COLO668 (cell line): Measurements from ENCODE around the gene C20orf204.
"Not testable (repeated sequence)": the region's sequence is repeated elsewhere in the genome, so short reads cannot be mapped to it uniquely, and the experiment has no call there.

ENCODE experiments used
- DNase-seq: peaks from one replicate; lab custom pipeline; 2025; ENCODE audit not compliant: unreplicated experiment; lab: John Stamatoyannopoulos, UW

The C20orf204 gene

DNA sequence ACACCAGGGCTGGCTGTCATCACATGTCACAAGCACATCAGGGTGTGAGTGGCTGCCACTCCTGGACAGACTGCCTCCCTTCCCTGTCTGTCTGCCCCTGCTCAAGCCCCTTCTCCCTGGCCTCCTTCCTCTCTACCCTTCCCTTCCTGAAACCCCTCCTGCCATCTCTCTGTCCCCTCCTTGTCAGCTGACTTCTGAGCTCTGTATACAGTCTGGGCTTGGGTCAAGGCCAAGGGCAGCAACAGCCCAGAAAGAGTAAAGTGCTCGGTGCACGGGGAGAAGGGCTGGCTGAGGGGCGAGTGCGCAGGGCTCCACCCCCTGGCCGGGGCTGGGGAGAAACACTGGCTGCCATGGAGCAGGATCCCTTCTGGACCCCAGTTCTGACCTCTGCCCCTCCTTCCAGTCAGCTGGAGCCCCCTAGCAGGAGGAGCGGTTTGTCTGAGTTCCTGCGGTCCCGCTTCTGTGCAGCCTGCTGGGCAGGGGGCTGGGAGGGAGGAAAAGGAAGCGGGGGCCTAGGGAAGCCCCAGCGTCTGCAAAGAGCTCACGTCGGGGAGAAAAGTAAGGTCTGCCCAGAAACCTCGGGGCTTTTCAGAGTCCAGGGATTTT, 46.2 kb downstream of the C20orf204 start:
- no peak for DNase-seq

GRCh38 chr20:64082820-64083377, 46.9 kb downstream of the C20orf204 start:
- DNase-seq, result no peak

DNA sequence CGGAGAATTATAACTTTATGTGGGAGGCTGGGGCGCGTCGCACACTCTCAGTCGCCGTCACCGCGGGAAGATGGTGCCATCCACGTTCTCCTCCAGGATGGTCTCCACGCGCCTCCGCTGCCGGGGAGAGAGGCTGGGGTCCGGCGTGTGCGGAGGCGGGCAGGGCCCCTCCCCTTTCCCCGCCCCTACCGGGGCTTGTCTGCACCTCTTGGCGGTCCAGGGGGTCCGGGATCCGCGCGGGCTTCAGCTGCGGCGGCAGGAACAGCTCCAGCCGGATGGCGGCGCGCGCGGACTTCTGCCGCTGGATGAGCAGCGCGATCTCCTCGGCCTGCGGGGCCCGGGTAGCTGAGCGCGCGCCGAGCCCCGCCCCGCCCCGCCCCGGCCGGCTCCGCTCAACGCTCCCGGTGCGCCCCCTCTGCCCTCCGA, 47.4 kb downstream of the C20orf204 start:
- DNase-seq, result peak; percentile 79

DNA sequence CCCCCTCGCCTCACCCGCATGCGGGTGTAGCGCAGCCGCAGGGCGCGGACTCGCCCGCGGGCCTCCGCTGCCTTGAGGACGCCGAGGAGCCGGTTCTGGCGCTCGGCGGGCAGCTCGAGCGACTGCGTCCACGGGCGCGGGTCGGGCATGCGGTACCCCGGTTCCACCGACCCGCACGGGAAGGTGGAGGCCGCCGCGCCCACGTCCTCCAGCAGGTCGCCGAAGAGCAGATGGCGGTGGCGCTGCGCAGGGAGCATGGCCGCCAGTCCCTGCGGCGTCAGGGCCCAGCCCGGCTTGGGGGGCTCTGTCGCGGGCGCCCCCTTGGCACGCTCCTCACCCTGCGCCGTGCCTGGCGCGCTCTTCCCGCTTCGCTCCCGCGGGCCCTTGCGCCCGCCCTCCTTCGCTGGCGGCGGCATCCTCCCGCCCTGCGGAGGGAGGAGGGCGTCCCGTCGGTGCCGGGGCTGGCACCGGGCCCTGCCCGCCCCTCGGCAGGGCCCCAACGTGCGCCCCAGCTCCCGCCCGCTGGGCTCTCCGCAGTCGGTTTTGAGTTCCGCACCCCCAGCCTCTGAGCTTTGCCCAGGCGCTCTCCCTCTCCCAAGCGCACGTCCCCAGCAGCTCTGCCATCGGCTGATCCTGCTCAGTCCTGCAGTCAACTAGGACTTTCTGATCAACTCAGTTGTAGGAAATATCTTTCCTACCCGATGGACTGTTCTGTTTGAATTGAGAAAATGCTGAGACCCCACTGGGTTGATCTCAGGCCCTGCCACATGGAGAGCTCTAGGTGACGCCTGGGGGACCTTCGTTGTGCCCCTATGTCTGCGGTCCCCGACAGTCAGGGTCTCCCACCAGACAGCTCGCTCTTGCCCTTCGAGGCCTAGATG, 48.1 kb downstream of the C20orf204 start, which contains the start of gene LKAAEAR1:
Gene LKAAEAR1 (minus strand): TSS at position 595 of the 881 bp plus-strand sequence. CDS start 179 bp downstream, at position 416.
- DNase-seq, result no peak

- DNase-seq, result no peak
Measured at GRCh38 chr20:64084685-64085152, 48.7 kb downstream of the C20orf204 start.

GRCh38 chr20:64086801-64087200, 50.8 kb downstream of the C20orf204 start:
- no peak for DNase-seq

DNA sequence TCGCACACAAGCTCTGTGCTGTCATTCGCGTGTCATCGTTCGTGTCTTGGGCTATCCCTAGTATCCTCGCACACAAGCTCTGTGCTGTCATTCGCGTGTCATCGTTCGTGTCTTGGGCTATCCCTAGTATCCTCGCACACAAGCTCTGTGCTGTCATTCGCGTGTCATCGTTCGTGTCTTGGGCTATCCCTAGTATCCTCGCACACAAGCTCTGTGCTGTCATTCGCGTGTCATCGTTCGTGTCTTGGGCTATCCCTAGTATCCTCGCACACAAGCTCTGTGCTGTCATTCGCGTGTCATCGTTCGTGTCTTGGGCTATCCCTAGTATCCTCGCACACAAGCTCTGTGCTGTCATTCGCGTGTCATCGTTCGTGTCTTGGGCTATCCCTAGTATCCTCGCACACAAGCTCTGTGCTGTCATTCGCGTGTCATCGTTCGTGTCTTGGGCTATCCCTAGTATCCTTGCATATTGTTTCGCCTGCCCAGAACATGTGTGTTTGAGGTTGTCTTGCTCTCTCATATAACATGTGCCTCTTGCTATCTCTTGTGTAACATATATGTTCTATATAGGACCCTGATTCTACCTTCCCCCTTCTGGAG, 51.3 kb downstream of the C20orf204 start:
- not testable (repeated sequence) for DNase-seq

GRCh38 chr20:64088586-64088985, 52.6 kb downstream of the C20orf204 start:
- not testable (repeated sequence) for DNase-seq
